HG02938 (cell line): ENCODE results near the gene ZNF892.
"Not testable (repeated sequence)": the region's sequence is repeated elsewhere in the genome, so short reads cannot be mapped to it uniquely, and the experiment has no call there.

ENCODE experiments used
- ATAC-seq: cut with Tn5 transposase; IDR thresholded peaks from one replicate; pipeline ENCODE4 v1.9.1; 2021; ENCODE audit warnings: mild to moderate bottlenecking, moderate library complexity; ENCODE audit not compliant: unreplicated experiment

The ZNF892 gene

GRCh38 chr2:95220449-95220848 is 13.1 kb downstream of the ZNF892 start:
- ATAC-seq: no peak

- no peak for ATAC-seq
Observed at GRCh38 chr2:95225658-95226057, 18.3 kb downstream of the ZNF892 start.

GRCh38 chr2:95231723-95232122 is 24.4 kb downstream of the ZNF892 start:
- no peak for ATAC-seq

GRCh38 chr2:95232232-95232631 is 24.9 kb downstream of the ZNF892 start:
- ATAC-seq: no peak

- no peak for ATAC-seq
Observed at GRCh38 chr2:95234286-95234785, 27.0 kb downstream of the ZNF892 start.

DNA sequence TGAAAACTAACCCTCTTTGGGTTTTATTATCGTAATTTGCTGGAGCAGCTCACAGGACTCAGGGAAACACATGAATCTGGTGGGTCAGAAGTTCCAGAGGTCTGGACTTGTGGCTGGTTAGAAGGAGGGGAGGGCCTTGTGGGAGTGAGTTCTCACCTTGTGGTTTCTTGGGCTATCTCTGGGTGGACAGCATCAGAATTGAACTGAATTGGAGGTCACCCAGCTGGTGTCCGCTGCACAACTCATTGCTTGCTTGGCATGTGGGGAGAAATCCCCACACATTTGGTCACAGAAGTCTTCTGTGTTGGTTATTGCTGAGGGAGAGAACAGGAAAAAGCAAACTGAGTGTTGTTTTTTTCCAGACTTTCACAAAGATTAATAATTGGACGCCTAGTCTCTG is 27.5 kb downstream of the ZNF892 start:
- no peak for ATAC-seq

GRCh38 chr2:95238131-95238530 is 30.8 kb downstream of the ZNF892 start:
- no peak for ATAC-seq

GRCh38 chr2:95240091-95240490 is 32.8 kb downstream of the ZNF892 start:
- ATAC-seq: no peak

DNA sequence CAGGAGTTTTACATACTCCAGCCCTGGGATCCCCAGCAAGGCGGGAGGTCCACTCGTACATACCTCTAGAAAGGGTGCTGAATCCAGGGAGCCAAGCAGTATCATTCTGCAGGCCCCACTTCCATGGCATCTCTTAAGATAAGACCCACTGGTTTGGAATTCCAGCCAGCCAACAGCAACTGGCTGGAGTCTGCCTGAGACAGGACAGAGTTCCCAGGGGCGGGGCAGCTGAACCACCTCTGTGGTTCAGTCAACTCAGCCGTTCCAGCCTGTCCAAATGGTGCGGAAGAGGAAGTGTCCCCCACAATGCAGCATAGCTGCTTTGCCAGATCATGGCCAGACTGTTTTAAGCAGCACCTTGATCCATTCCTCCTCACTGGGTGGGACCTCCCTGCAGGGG is 33.2 kb downstream of the ZNF892 start:
- no peak for ATAC-seq

DNA sequence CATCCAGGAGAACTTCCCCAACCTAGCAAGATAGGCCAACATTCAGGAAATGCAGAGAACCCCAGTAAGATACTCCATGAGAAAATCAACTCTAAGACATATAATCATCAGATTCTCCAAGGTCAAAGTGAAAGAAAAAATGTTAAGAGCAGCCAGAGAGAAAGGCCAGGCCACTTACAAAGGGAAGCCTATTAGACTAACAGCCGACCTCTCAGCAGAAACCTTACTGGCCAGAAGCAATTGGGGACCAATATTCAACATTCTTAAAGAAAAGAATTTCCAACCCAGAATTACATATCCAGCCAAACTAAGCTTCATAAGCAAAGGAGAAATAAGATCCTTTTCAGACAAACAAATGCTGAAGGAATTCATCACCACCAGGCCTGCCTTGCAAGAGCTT is 34.8 kb downstream of the ZNF892 start:
- not testable (repeated sequence) for ATAC-seq
